Measurements from ENCODE around the gene RAP2B. TPM values are rescaled to one million over a fixed set of nuclear protein-coding genes. Genes with fewer than 3 reads are reported as not detected.

The RAP2B gene
- total and polyA plus RNA-seq, 9 donors: 5.8 to 9.7 (median 7.2) TPM

- WGBS (ENCODE audit: insufficient coverage): no CpG with 5 or more reads among the region's 2 CpGs
- no peaks in the 10 kb centered on the region for H3K9me3 ChIP-seq (replicated peaks; ENCODE audit: control insufficient read depth, low read depth, low read length)
- no peaks in the 10 kb centered on the region for H3K4me1 ChIP-seq (ENCODE audit: control insufficient read depth, insufficient read depth, low read length)
- H3K4me3 ChIP-seq (ENCODE audit: low read length): no peak overlapping the region
- no peak for DNase-seq
- no peak overlapping the region for H3K27ac ChIP-seq (ENCODE audit: low read length)
- H3K27me3 ChIP-seq (ENCODE audit: control insufficient read depth, insufficient read depth, low read length): no peaks in the 10 kb centered on the region
- H3K36me3 ChIP-seq (ENCODE audit: control insufficient read depth, insufficient read depth, low read length): no peaks in the 10 kb centered on the region
Measured at GRCh38 chr3:153169793-153170383, 7.9 kb downstream of the RAP2B start.

DNA sequence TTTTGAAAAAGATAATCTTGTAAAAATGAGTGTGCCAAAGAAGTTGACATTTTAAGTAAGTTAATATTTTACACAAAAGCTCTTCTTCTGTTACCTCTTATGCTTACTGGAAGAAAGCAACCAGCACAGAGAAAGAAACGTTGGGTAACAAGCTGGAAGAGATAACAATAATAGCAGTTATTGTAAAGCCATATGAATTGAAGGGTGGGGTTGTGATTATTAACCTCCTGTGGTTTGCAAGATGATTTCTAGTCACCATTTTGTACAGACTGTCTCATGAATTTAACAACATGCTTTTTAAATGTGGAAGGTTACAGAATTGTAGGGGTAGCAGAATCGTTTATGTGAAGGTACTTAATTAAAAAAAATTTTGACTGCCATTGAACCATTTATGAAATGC lies 9.2 kb downstream of the RAP2B start:
- Histone ChIP-seq H3K27me3 (ENCODE audit: control insufficient read depth, insufficient read depth, low read length) (no peaks in the 10 kb centered on the region), H3K27ac (ENCODE audit: low read length) (no peak overlapping the region), H3K9me3 (replicated peaks; ENCODE audit: control insufficient read depth, low read depth, low read length) (no peaks in the 10 kb centered on the region), H3K36me3 (ENCODE audit: control insufficient read depth, insufficient read depth, low read length) (no peaks in the 10 kb centered on the region), H3K4me3 (ENCODE audit: low read length) (no peak overlapping the region), H3K4me1 (ENCODE audit: control insufficient read depth, insufficient read depth, low read length) (no peaks in the 10 kb centered on the region)
- WGBS (ENCODE audit: insufficient coverage): no CpG with 5 or more reads among the region's 2 CpGs
- no peak for DNase-seq

- WGBS (ENCODE audit: insufficient coverage): no CpG with 5 or more reads among the region's 4 CpGs
- H3K9me3 ChIP-seq (replicated peaks; ENCODE audit: control insufficient read depth, low read depth, low read length): no peaks in the 10 kb centered on the region
- H3K27ac ChIP-seq (ENCODE audit: low read length): no peak overlapping the region
- no peak for DNase-seq
- H3K27me3 ChIP-seq (ENCODE audit: control insufficient read depth, insufficient read depth, low read length): no peaks in the 10 kb centered on the region
- no peak overlapping the region for H3K4me3 ChIP-seq (ENCODE audit: low read length)
- no peaks in the 10 kb centered on the region for H3K4me1 ChIP-seq (ENCODE audit: control insufficient read depth, insufficient read depth, low read length)
- H3K36me3 ChIP-seq (ENCODE audit: control insufficient read depth, insufficient read depth, low read length): no peaks in the 10 kb centered on the region
Measured at GRCh38 chr3:153171918-153172317, 9.9 kb downstream of the RAP2B start.

GRCh38 chr3:153172796-153173757 lies 11.1 kb downstream of the RAP2B start:
- Histone ChIP-seq H3K27ac (ENCODE audit: low read length) (no peak overlapping the region), H3K27me3 (ENCODE audit: control insufficient read depth, insufficient read depth, low read length) (no peaks in the 10 kb centered on the region), H3K4me3 (ENCODE audit: low read length) (no peak overlapping the region), H3K4me1 (ENCODE audit: control insufficient read depth, insufficient read depth, low read length) (no peaks in the 10 kb centered on the region), H3K9me3 (replicated peaks; ENCODE audit: control insufficient read depth, low read depth, low read length) (no peaks in the 10 kb centered on the region), H3K36me3 (ENCODE audit: control insufficient read depth, insufficient read depth, low read length) (no peaks in the 10 kb centered on the region)
- 100% methylated on average over 5 of the region's 19 CpGs for WGBS (ENCODE audit: insufficient coverage)
- DNase-seq: no peak

DNA sequence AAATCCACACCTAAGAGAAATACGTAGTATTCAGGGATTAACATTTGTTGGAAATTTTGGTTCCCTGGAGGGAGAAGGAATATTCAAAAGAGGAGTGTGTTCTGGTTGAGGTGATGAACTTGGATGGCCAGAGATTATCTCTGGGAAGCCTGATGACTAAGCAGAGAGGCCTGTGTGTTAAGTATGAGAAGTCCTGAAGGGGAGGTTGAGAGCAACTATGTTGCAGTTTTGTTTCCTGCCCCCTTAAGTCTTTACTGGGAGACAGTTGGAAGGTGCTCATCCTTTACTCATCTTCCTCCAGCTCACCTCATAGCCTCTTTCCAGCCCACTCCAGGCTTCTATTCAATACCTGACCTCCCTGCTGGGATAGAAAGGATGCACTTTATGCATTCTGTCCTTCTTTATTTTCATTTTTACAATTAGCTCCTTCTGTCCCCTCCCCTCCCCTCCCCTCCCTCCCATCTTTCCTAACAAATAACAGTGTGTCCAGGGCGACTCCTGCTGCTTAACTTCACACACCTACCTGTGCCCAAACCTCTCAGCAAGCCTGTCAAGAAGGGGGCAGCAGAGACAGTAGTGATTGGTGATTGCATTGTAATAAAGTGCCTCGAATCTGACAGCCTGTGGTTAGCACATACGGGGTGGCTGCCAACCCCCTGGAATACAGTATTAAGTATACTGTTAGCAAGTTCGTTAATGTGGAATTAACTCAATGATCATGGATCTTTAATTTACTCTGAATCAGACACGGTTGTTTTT lies 11.9 kb downstream of the RAP2B start:
- H3K27me3 ChIP-seq (ENCODE audit: control insufficient read depth, insufficient read depth, low read length): no peaks in the 10 kb centered on the region
- WGBS (ENCODE audit: insufficient coverage): 67% methylated on average over 1 of the region's 6 CpGs
- DNase-seq: no peak
- H3K27ac ChIP-seq (ENCODE audit: low read length): no peak overlapping the region
- H3K9me3 ChIP-seq (replicated peaks; ENCODE audit: control insufficient read depth, low read depth, low read length): no peaks in the 10 kb centered on the region
- no peaks in the 10 kb centered on the region for H3K36me3 ChIP-seq (ENCODE audit: control insufficient read depth, insufficient read depth, low read length)
- no peak overlapping the region for H3K4me3 ChIP-seq (ENCODE audit: low read length)
- H3K4me1 ChIP-seq (ENCODE audit: control insufficient read depth, insufficient read depth, low read length): no peaks in the 10 kb centered on the region

GRCh38 chr3:153176197-153176596 lies 14.2 kb downstream of the RAP2B start:
- whole genome bisulfite sequencing (ENCODE audit: insufficient coverage): no CpG with 5 or more reads among the region's 3 CpGs
- no peak overlapping the region for H3K4me3 ChIP-seq (ENCODE audit: low read length)
- H3K9me3 ChIP-seq (replicated peaks; ENCODE audit: control insufficient read depth, low read depth, low read length): no peaks in the 10 kb centered on the region
- H3K27me3 ChIP-seq (ENCODE audit: control insufficient read depth, insufficient read depth, low read length): no peaks in the 10 kb centered on the region
- no peak overlapping the region for H3K27ac ChIP-seq (ENCODE audit: low read length)
- no peak for DNase-seq
- no peaks in the 10 kb centered on the region for H3K4me1 ChIP-seq (ENCODE audit: control insufficient read depth, insufficient read depth, low read length)
- no peaks in the 10 kb centered on the region for H3K36me3 ChIP-seq (ENCODE audit: control insufficient read depth, insufficient read depth, low read length)

DNA sequence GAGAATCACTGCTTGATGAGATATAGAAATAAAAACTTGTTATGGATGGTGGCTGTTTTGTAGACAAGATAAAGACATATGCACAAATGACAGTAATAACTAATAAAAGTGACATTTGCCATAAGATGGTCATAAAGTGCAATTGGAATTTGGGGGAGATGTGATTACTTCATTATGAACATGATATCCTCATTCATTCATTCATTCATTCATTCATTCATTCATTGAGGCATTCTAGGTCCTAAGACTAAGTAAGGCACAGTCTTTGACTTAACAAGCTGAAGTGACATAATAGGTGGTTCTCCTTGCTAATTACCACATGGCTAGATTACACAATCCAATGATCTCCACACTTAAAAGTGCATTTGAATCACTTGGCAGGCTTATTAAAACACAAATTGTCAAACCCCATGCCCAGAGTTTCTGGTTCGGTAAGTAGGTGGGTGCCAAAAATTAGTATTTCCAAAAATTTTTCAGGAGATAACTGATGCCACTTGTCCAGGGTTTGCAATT lies 18.9 kb downstream of the RAP2B start:
- Histone ChIP-seq H3K9me3 (replicated peaks; ENCODE audit: control insufficient read depth, low read depth, low read length) (no peaks in the 10 kb centered on the region), H3K4me1 (ENCODE audit: control insufficient read depth, insufficient read depth, low read length) (no peaks in the 10 kb centered on the region), H3K36me3 (ENCODE audit: control insufficient read depth, insufficient read depth, low read length) (no peaks in the 10 kb centered on the region), H3K27ac (ENCODE audit: low read length) (no peak overlapping the region), H3K4me3 (ENCODE audit: low read length) (no peak overlapping the region), H3K27me3 (ENCODE audit: control insufficient read depth, insufficient read depth, low read length) (no peaks in the 10 kb centered on the region)
- no CpG with 5 or more reads among the region's 1 CpG for WGBS (ENCODE audit: insufficient coverage)
- no peak for DNase-seq

DNA sequence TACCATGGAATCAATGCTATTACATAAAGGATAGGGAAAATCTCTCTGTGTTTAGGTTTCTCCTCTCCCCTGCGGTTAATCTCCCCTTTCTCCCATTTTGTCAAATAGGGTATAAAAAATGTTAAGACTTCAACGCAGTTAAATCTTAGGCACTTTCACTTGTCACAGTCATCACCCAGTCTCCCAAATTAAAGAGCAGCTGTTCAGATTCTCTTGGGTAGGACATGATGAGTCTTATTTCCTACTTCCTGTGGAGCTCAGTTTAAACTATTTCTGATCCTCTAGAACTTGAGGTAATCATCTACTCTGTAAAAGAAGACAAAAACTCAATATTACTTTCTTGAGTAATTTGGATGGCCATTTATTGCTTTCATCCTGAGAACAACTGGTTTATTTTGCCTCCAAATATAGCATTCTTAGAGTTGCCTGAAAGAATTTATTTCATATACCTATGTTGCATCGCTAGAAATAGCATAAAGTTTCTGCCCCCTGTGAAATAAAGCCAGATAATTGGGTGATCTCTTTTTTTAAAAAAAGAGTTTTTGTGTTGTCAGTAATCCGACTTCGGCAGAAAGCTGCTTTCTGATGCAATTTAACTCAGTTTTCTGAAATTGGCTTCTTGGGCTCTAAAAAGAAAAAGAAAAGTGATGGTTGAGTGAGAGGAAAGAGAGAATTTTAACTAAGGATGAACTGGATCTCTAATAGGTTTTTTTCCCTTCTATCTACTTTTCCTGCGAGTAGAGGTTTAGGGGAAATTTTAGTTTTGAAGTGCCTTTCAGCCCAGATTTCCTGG lies 20.7 kb downstream of the RAP2B start:
- WGBS (ENCODE audit: insufficient coverage): 50% methylated on average over 2 of the region's 6 CpGs
- Histone ChIP-seq H3K36me3 (ENCODE audit: control insufficient read depth, insufficient read depth, low read length) (no peaks in the 10 kb centered on the region), H3K4me3 (ENCODE audit: low read length) (no peak overlapping the region), H3K4me1 (ENCODE audit: control insufficient read depth, insufficient read depth, low read length) (no peaks in the 10 kb centered on the region), H3K27me3 (ENCODE audit: control insufficient read depth, insufficient read depth, low read length) (no peaks in the 10 kb centered on the region), H3K27ac (ENCODE audit: low read length) (no peak overlapping the region), H3K9me3 (replicated peaks; ENCODE audit: control insufficient read depth, low read depth, low read length) (no peaks in the 10 kb centered on the region)
- DNase-seq: no peak

GRCh38 chr3:153190923-153191322 lies 28.9 kb downstream of the RAP2B start:
- Histone ChIP-seq H3K27me3 (ENCODE audit: control insufficient read depth, insufficient read depth, low read length) (no peaks in the 10 kb centered on the region), H3K4me1 (ENCODE audit: control insufficient read depth, insufficient read depth, low read length) (no peaks in the 10 kb centered on the region), H3K27ac (ENCODE audit: low read length) (no peak overlapping the region), H3K9me3 (replicated peaks; ENCODE audit: control insufficient read depth, low read depth, low read length) (no peaks in the 10 kb centered on the region), H3K4me3 (ENCODE audit: low read length) (no peak overlapping the region), H3K36me3 (ENCODE audit: control insufficient read depth, insufficient read depth, low read length) (no peaks in the 10 kb centered on the region)
- WGBS (ENCODE audit: insufficient coverage): no CpG with 5 or more reads among the region's 2 CpGs
- DNase-seq: no peak
